MM.1S (cell line): ENCODE data around the gene FUT7.

Experiments
- DNase-seq: peaks from one replicate; pipeline ENCODE4 v3.0.0-alpha.2; 2015
- H2AFZ ChIP-seq: fragments of 300-600 bp; sonication (generic); 2 replicates; pipeline ENCODE4 v1.6.0; 2016; ENCODE audit warnings: antibody characterized with exemption, low read length
- H3F3A ChIP-seq: fragments of 300-600 bp; sonication (generic); 2 replicates; pipeline ENCODE4 v1.6.1; 2016; ENCODE audit warnings: mild to moderate bottlenecking, antibody characterized with exemption, low read length, moderate library complexity, mixed read lengths; ENCODE audit not compliant: insufficient read depth
- H3K27ac ChIP-seq: fragments of 300-600 bp; sonication (generic); 2 replicates; pipeline ENCODE4 v1.5.1; 2016; ENCODE audit warnings: mild to moderate bottlenecking, low read length
- H3K27me3 ChIP-seq: fragments of 300-600 bp; sonication (generic); replicated peaks from 2 replicates; pipeline ENCODE4 v1.6.0; 2016; ENCODE audit warnings: low read length; ENCODE audit not compliant: insufficient read depth
- H3K36me3 ChIP-seq: fragments of 300-600 bp; sonication (generic); replicated peaks from 2 replicates; pipeline ENCODE4 v1.6.1; 2016; ENCODE audit warnings: mild to moderate bottlenecking, low read length, mixed read lengths; ENCODE audit not compliant: insufficient read depth
- H3K4me1 ChIP-seq: fragments of 300-600 bp; sonication (generic); 2 replicates; pipeline ENCODE4 v1.6.1; 2016; ENCODE audit warnings: low read length, mixed read lengths
- H3K4me2 ChIP-seq: fragments of 300-600 bp; sonication (generic); 2 replicates; pipeline ENCODE4 v1.6.0; 2016; ENCODE audit warnings: low read depth, low read length
- H3K4me3 ChIP-seq: fragments of 300-600 bp; sonication (generic); 2 replicates; pipeline ENCODE4 v1.5.1; 2016; ENCODE audit warnings: low read length, mixed read lengths
- H3K79me2 ChIP-seq: fragments of 300-600 bp; sonication (generic); 2 replicates; pipeline ENCODE4 v1.6.1; 2016; ENCODE audit warnings: mixed run types, low read length, mixed read lengths
- H3K9ac ChIP-seq: fragments of 300-600 bp; sonication (generic); 2 replicates; pipeline ENCODE4 v1.6.1; 2016; ENCODE audit warnings: low read length, mixed read lengths
- H3K9me2 ChIP-seq: fragments of 300-600 bp; sonication (generic); replicated peaks from 2 replicates; pipeline ENCODE4 v1.6.1; 2016; ENCODE audit warnings: mild to moderate bottlenecking, low read length, mixed read lengths; ENCODE audit not compliant: insufficient read depth
- H3K9me3 ChIP-seq: fragments of 300-600 bp; sonication (generic); replicated peaks from 2 replicates; pipeline ENCODE4 v1.6.1; 2016; ENCODE audit warnings: mild to moderate bottlenecking, low read length, mixed read lengths; ENCODE audit not compliant: insufficient read depth
- H4K20me1 ChIP-seq: fragments of 300-600 bp; sonication (generic); 2 replicates; pipeline ENCODE4 v1.6.1; 2016; ENCODE audit warnings: mild to moderate bottlenecking, low read length, moderate library complexity, mixed read lengths; ENCODE audit not compliant: insufficient read depth
- EZH2 ChIP-seq: fragments of 300-600 bp; sonication (generic); optimal IDR thresholded peaks from 2 replicates; pipeline ENCODE3; 2017; ENCODE audit warnings: low read depth, mild to moderate bottlenecking, antibody characterized with exemption, low read length, mixed read lengths
- EZH2phosphoT487 ChIP-seq: fragments of 300-600 bp; sonication (generic); IDR thresholded peaks from 2 replicates; pipeline ENCODE4 v1.6.1; 2018; ENCODE audit warnings: antibody characterized with exemption, low read length
- TF ChIP-seq, protein P1 (sequence below): fragments of 300-600 bp; sonication (generic); IDR thresholded peaks from 2 replicates; pipeline ENCODE4 v1.5.1; 2016; ENCODE audit warnings: antibody characterized with exemption, low read length, mixed read lengths

The FUT7 gene

DNA sequence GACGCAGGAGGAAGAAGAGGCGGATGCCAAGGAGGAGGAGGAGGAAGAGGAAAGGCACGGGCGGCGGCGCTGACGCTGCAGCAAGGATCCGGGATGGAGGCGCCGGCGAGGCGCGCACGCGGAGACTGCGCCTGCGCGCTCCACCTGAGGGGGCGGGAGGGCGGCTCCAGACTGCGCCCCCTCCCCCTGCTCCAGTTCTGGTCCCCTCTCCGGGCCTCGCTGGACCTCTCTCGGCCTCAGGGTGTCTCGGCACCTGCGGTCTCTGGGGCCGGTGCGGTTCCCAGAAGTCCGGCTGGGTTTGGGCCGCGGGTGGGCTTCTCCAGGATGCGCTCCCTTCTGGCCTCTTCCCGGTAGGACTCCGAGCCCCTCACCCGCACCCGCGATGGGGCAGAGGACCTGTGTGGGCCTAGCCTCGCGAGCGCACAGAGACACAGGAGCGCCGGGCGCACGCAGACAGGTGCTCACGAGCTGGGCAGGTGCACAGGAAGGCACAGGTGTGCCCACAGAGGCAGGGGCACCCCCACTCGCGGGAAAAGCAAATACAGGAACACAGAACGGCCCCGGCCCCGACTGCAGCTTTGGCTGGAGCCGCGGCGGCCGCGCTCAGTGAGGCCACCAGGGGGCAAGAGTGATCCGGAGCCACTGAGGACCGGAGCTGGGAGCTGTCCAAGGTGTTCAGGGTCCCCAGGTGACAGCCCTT is 14.3 kb upstream of the FUT7 start, which contains the start of gene NPDC1:
Gene NPDC1, minus strand, starts transcription at position 90 of the 700 bp plus-strand sequence. CDS start 188 bp downstream, outside the sequence.
- peaks cover 86% of the 10 kb centered on the region for H3K27me3 ChIP-seq
- H3K4me2 ChIP-seq: no peak within 1 kb of the TSS
- no peak within 1 kb of the TSS for H3K9ac ChIP-seq
- no peak within 1 kb of the TSS for H3K4me3 ChIP-seq
- no peak within 1 kb of the TSS for H2AFZ ChIP-seq
- H3K36me3 ChIP-seq: no peaks in the 10 kb centered on the region
- TF ChIP-seq, protein P1, sequence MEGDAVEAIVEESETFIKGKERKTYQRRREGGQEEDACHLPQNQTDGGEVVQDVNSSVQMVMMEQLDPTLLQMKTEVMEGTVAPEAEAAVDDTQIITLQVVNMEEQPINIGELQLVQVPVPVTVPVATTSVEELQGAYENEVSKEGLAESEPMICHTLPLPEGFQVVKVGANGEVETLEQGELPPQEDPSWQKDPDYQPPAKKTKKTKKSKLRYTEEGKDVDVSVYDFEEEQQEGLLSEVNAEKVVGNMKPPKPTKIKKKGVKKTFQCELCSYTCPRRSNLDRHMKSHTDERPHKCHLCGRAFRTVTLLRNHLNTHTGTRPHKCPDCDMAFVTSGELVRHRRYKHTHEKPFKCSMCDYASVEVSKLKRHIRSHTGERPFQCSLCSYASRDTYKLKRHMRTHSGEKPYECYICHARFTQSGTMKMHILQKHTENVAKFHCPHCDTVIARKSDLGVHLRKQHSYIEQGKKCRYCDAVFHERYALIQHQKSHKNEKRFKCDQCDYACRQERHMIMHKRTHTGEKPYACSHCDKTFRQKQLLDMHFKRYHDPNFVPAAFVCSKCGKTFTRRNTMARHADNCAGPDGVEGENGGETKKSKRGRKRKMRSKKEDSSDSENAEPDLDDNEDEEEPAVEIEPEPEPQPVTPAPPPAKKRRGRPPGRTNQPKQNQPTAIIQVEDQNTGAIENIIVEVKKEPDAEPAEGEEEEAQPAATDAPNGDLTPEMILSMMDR: peak; percentile 80
- TF ChIP-seq EZH2: peak; percentile 69
- TF ChIP-seq EZH2phosphoT487: no peak; the same call in 1 of the 2 replicates
- no peaks in the 10 kb centered on the region for H3K9me3 ChIP-seq
- no peaks in the 10 kb centered on the region for H3F3A ChIP-seq
- peak; percentile 88 for DNase-seq
- no peaks in the 10 kb centered on the region for H3K79me2 ChIP-seq
- no peaks in the 10 kb centered on the region for H3K9me2 ChIP-seq
- H4K20me1 ChIP-seq: no peaks in the 10 kb centered on the region
- H3K27ac ChIP-seq: no peak within 1 kb of the TSS
- H3K4me1 ChIP-seq: no peaks in the 10 kb centered on the region

DNA sequence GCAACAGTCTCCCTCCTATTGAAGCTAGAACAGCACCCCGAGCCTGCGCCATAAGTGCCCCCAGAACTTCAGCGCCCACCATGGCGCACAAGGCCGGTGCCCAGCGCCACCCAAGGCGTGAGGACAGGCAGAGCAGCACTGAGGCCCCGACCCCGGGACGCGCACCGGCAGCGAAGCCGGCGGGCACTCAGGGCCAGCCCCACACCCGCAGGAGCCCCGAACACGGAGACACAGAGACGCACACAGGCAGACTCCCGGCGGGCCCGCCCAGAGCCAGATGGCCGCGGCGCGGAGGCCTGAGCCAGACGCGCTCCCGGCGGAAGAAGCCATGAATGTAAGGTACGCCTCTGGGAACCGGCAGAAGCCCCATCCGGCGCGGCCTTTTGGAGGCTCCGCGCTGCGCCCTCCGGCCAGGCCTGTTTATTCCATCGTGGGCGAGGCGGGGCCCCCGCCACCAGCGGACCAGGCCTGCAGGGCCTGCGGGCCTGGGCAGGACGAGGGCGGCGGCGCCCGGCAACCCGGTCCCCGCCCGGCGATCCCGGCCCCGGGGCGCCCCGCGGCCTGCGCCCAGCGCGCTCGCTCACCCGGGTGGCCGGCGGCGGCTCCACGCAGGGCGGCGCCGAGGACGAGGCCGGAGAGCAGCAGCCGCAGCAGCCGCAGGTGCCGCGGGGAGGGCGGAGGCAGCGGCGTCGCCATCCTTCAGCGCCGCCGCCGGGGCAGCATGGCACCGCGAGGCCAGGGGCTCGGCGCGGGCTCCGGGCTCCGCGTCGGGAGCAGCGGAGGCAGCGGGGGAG is 13.6 kb upstream of the FUT7 start:
- Histone ChIP-seq H3K27ac (no peak overlapping the region), H3F3A (no peaks in the 10 kb centered on the region), H3K36me3 (no peaks in the 10 kb centered on the region), H3K79me2 (no peaks in the 10 kb centered on the region), H3K9me2 (no peaks in the 10 kb centered on the region), H2AFZ (no peak overlapping the region), H3K4me1 (no peaks in the 10 kb centered on the region), H3K27me3 (peaks cover 86% of the 10 kb centered on the region), H3K9ac (no peak overlapping the region), H3K4me2 (no peak overlapping the region), H3K9me3 (no peaks in the 10 kb centered on the region), H4K20me1 (no peaks in the 10 kb centered on the region), H3K4me3 (no peak overlapping the region)
- TF ChIP-seq EZH2phosphoT487: no peak
- peak; percentile 90 for TF ChIP-seq EZH2
- TF ChIP-seq, protein P1: no peak
- no peak for DNase-seq

DNA sequence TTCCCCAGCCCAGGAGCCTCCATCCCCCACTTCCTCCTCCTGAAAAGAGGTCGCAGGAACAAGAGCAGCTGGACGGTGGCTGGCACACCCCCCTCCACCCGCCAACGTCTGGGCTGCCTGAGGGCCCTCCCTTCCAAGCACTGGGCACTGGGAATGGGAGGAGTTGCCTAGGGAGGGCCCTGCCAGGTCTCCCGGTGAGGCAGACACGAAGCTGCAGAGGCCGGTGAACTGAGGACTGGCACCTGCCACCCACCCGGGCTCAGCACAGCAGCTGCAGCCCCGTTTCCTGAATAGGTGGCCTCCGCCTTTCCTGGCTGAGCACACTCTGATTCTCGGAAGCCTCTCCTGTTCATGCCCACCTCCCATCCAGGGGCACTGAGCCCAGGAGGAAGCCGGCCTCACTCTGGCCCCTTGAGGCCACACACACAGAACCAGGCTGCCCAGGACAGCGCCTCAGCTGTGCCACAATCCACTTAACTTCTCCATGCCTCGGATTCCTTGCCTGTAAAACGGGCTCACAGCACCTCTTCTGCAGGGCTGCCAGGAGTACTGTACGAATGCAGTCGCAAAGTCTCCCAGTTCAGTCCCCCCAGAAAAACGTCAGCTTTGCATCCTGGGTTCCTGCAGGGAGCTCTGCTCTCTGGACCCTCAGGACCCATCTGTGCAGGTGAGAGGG is 12.8 kb upstream of the FUT7 start:
- peaks cover 84% of the 10 kb centered on the region for H3K27me3 ChIP-seq
- H2AFZ ChIP-seq: no peak overlapping the region
- H4K20me1 ChIP-seq: no peaks in the 10 kb centered on the region
- H3K27ac ChIP-seq: no peak overlapping the region
- H3K79me2 ChIP-seq: no peaks in the 10 kb centered on the region
- no peaks in the 10 kb centered on the region for H3F3A ChIP-seq
- no peaks in the 10 kb centered on the region for H3K9me3 ChIP-seq
- no peak overlapping the region for H3K4me2 ChIP-seq
- no peaks in the 10 kb centered on the region for H3K4me1 ChIP-seq
- no peak overlapping the region for H3K9ac ChIP-seq
- no peak overlapping the region for H3K4me3 ChIP-seq
- H3K9me2 ChIP-seq: no peaks in the 10 kb centered on the region
- TF ChIP-seq EZH2 (no peak), EZH2phosphoT487 (no peak)
- TF ChIP-seq, protein P1: no peak
- no peak for DNase-seq
- no peaks in the 10 kb centered on the region for H3K36me3 ChIP-seq
